CD8-positive, alpha-beta memory T cell (primary cell): ENCODE results near the gene DCHS2. TPM values are rescaled to one million over a fixed set of nuclear protein-coding genes. Genes with fewer than 3 reads are reported as not detected.

Experiments used
- CTCF ChIA-PET: fragments of 350-600 bp; sonication (Branson Sonifier 250); formaldehyde crosslinking; loops from one replicate; lab custom pipeline; 2021; ENCODE audit warnings: antibody characterized with exemption; lab: Charles Lee
- POLR2A ChIA-PET: fragments of 350-600 bp; sonication (Branson Sonifier 250); formaldehyde crosslinking; loops from one replicate; lab custom pipeline; 2021; ENCODE audit warnings: antibody characterized with exemption; lab: Charles Lee
- DNase-seq, 5 donors: peaks; one replicate each; pipeline versions ENCODE4 v3.0.0 to v3.0.0-alpha.2; 2020 to 2022; ENCODE audit warnings: mixed read lengths in 1 of 5
- H3K27ac ChIP-seq: one replicate; pipeline ENCODE4 v1.7.0; 2013; ENCODE audit warnings: low read depth, mild to moderate bottlenecking, low read length, moderate library complexity
- H3K27me3 ChIP-seq: 2 replicates; pipeline ENCODE4 v1.7.0; 2013; ENCODE audit warnings: low read length, mild to moderate bottlenecking; ENCODE audit not compliant: insufficient read depth, poor library complexity, severe bottlenecking
- H3K36me3 ChIP-seq: 2 replicates; pipeline ENCODE4 v1.7.0; 2013; ENCODE audit warnings: mild to moderate bottlenecking, low read length, moderate library complexity; ENCODE audit not compliant: insufficient read depth
- H3K4me1 ChIP-seq: 2 replicates; pipeline ENCODE4 v1.7.0; 2013; ENCODE audit warnings: mild to moderate bottlenecking, low read length, moderate library complexity; ENCODE audit not compliant: insufficient read depth
- H3K4me3 ChIP-seq: 2 replicates; pipeline ENCODE4 v1.7.0; 2013; ENCODE audit warnings: mild to moderate bottlenecking, low read length
- H3K9me3 ChIP-seq: 2 replicates; pipeline ENCODE4 v1.7.0; 2013; ENCODE audit warnings: mild to moderate bottlenecking, low read length
- H3K27ac Mint-ChIP-seq, 8 donors: one replicate each; pipeline ENCODE4 v1.8.0; 2020 to 2021; ENCODE audit warnings: mixed read lengths in 8 of 8, mild to moderate bottlenecking in 6 of 8, inconsistent platforms in 3 of 8, moderate library complexity in 3 of 8
- H3K27me3 Mint-ChIP-seq, 2 donors: one replicate each; pipeline ENCODE4 v1.8.0; 2020 to 2021; ENCODE audit warnings: mixed read lengths in 2 of 2, mild to moderate bottlenecking in 1 of 2, moderate library complexity in 1 of 2
- H3K36me3 Mint-ChIP-seq, 3 donors: one replicate each; pipeline ENCODE4 v1.8.0; 2020 to 2021; ENCODE audit warnings: mixed read lengths in 3 of 3, inconsistent platforms in 1 of 3, mild to moderate bottlenecking in 1 of 3
- H3K4me1 Mint-ChIP-seq, 3 donors: one replicate each; pipeline ENCODE4 v1.8.0; 2020 to 2021; ENCODE audit warnings: mixed read lengths in 3 of 3, inconsistent platforms in 1 of 3, mild to moderate bottlenecking in 1 of 3
- H3K4me3 Mint-ChIP-seq, 7 donors: one replicate each; pipeline ENCODE4 v1.8.0; 2020 to 2021; ENCODE audit warnings: mixed read lengths in 7 of 7, mild to moderate bottlenecking in 6 of 7, moderate library complexity in 4 of 7, inconsistent platforms in 2 of 7
- H3K9me3 Mint-ChIP-seq, 5 donors: one replicate each; pipeline ENCODE4 v1.8.0; 2020 to 2022; ENCODE audit warnings: mixed read lengths in 5 of 5, mild to moderate bottlenecking in 3 of 5, moderate library complexity in 2 of 5, inconsistent platforms in 1 of 5
- polyA plus RNA-seq: library from polyadenylated mRNA; unstranded; fragments of 300-500 nt; fragmentation: Illumina TruSeq; gene quantifications from one replicate; pipeline ENCODE4 v1.2.3, GENCODE V29; 2021
- total RNA-seq, 2 experiments: library from RNA; stranded (reverse); gene quantifications; one replicate each; pipeline ENCODE4 v1.2.3, GENCODE V29; 2021

The DCHS2 gene
- total and polyA plus RNA-seq, 3 experiments from 2014 or later: 0.09 TPM; not detected in 2

DNA sequence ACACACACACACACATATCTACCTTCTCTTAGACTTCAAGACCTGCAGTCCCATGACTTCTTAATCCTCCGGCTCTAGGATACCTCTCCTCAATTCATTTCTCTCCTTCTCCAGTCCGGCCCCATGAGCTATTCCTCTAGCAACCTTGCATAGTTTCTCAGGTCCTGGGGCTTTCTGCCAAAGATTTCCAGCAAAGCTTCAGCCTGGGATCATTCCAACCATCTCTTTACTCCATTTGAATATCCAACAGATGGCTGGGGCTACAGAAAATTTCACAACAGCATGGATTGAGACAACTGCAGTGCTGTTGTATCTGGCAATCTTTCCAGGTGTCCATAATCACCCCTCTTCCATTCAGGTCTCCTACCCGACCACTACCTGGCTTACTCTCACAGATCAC, 184.1 kb downstream of the DCHS2 start:
- no peaks in the 10 kb centered on the region for H3K36me3 ChIP-seq
- no peaks in the 10 kb centered on the region for H3K36me3 Mint-ChIP-seq
- H3K9me3 ChIP-seq: no peaks in the 10 kb centered on the region
- peaks cover 0 to 3% (median 0%) of the 10 kb centered on the region in 5 donors for H3K9me3 Mint-ChIP-seq
- H3K27me3 Mint-ChIP-seq: peaks cover 4 to 6% of the 10 kb centered on the region in 2 donors
- H3K4me1 ChIP-seq: no peaks in the 10 kb centered on the region
- H3K4me1 Mint-ChIP-seq: no peaks in the 10 kb centered on the region
- CTCF ChIA-PET: no interaction called here
- H3K27me3 ChIP-seq: no peaks in the 10 kb centered on the region
- H3K4me3 Mint-ChIP-seq: no peak overlapping the region
- H3K4me3 ChIP-seq: no peak overlapping the region
- no peak overlapping the region for H3K27ac ChIP-seq
- POLR2A ChIA-PET: no interaction called here
- no peak overlapping the region for H3K27ac Mint-ChIP-seq
- no peak for DNase-seq

GRCh38 chr4:154305616-154306015, 186.0 kb downstream of the DCHS2 start:
- Mint-ChIP-seq H3K4me1 (no peaks in the 10 kb centered on the region), H3K4me3 (no peak overlapping the region), H3K36me3 (no peaks in the 10 kb centered on the region), H3K9me3 (peaks cover 0 to 3% (median 0%) of the 10 kb centered on the region in 5 donors), H3K27me3 (peaks cover 0 to 5% of the 10 kb centered on the region in 2 donors), H3K27ac (no peak overlapping the region)
- Histone ChIP-seq H3K27ac (no peak overlapping the region), H3K27me3 (no peaks in the 10 kb centered on the region), H3K36me3 (no peaks in the 10 kb centered on the region), H3K4me3 (no peak overlapping the region), H3K4me1 (no peaks in the 10 kb centered on the region), H3K9me3 (no peaks in the 10 kb centered on the region)
- ChIA-PET POLR2A (no interaction called here), CTCF (no interaction called here)
- no peak for DNase-seq

- H3K36me3 ChIP-seq: no peaks in the 10 kb centered on the region
- H3K9me3 Mint-ChIP-seq: peaks cover 0 to 3% (median 0%) of the 10 kb centered on the region in 5 donors
- no peak overlapping the region for H3K4me3 ChIP-seq
- peaks cover 4 to 5% of the 10 kb centered on the region in 2 donors for H3K27me3 Mint-ChIP-seq
- H3K4me1 Mint-ChIP-seq: no peaks in the 10 kb centered on the region
- no peaks in the 10 kb centered on the region for H3K9me3 ChIP-seq
- ChIA-PET POLR2A (no interaction called here), CTCF (no interaction called here)
- H3K27ac ChIP-seq: no peak overlapping the region
- no peaks in the 10 kb centered on the region for H3K36me3 Mint-ChIP-seq
- H3K27ac Mint-ChIP-seq: no peak overlapping the region
- no peak for DNase-seq
- no peak overlapping the region for H3K4me3 Mint-ChIP-seq
- H3K4me1 ChIP-seq: no peaks in the 10 kb centered on the region
- H3K27me3 ChIP-seq: no peaks in the 10 kb centered on the region
Measured at GRCh38 chr4:154304679-154305078, 186.9 kb downstream of the DCHS2 start.

DNA sequence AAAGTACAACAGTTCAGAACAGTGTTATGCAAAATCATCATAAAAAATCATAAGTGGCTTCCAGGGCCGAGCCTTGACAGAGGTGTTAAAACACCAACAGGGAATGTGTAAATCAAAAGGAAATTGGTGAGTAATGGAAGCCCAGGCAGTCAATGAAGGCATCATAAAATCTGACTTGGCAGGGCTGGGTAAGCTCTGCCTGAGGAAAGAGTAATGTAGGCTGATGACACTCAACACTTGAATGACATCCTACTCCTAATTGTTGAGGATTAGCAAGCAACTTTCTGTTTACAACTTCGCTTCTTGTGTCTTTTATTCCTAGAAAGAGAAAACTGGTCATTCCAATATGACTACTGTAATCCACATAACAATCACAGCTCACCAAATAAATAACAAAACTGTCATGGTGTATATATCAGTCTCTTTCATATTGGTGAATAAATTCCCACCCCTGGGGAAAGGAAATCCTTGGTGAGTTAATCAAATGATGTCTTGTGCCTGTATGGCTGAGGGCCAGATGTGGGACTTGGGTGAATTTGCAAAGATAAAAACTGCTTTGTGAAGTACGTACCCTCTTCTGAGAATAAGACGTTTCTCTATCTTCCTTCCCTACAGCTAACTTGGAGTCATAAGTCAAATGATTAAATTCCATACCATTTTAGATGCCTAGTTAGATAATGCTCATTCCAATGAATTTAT, 196.8 kb downstream of the DCHS2 start:
- Histone ChIP-seq H3K27ac (no peak overlapping the region), H3K9me3 (no peaks in the 10 kb centered on the region), H3K27me3 (no peaks in the 10 kb centered on the region), H3K4me3 (no peak overlapping the region), H3K4me1 (no peaks in the 10 kb centered on the region), H3K36me3 (no peaks in the 10 kb centered on the region)
- H3K36me3 Mint-ChIP-seq: no peaks in the 10 kb centered on the region
- no peaks in the 10 kb centered on the region for H3K9me3 Mint-ChIP-seq
- ChIA-PET POLR2A (no interaction called here), CTCF (no interaction called here)
- H3K27me3 Mint-ChIP-seq: peaks cover under 1 to 2% of the 10 kb centered on the region in 2 donors
- no peak overlapping the region for H3K27ac Mint-ChIP-seq
- DNase-seq: no peak
- no peak overlapping the region for H3K4me3 Mint-ChIP-seq
- H3K4me1 Mint-ChIP-seq: no peaks in the 10 kb centered on the region

- Histone ChIP-seq H3K27ac (no peak overlapping the region), H3K9me3 (no peaks in the 10 kb centered on the region), H3K4me3 (no peak overlapping the region), H3K4me1 (no peaks in the 10 kb centered on the region), H3K27me3 (no peaks in the 10 kb centered on the region), H3K36me3 (no peaks in the 10 kb centered on the region)
- H3K27ac Mint-ChIP-seq: no peak overlapping the region
- no peak for DNase-seq
- H3K4me1 Mint-ChIP-seq: no peaks in the 10 kb centered on the region
- ChIA-PET POLR2A (no interaction called here), CTCF (no interaction called here)
- no peaks in the 10 kb centered on the region for H3K9me3 Mint-ChIP-seq
- no peaks in the 10 kb centered on the region for H3K36me3 Mint-ChIP-seq
- peaks cover 0 to 2% of the 10 kb centered on the region in 2 donors for H3K27me3 Mint-ChIP-seq
- no peak overlapping the region for H3K4me3 Mint-ChIP-seq
Measured at GRCh38 chr4:154293427-154293826, 198.2 kb downstream of the DCHS2 start.

DNA sequence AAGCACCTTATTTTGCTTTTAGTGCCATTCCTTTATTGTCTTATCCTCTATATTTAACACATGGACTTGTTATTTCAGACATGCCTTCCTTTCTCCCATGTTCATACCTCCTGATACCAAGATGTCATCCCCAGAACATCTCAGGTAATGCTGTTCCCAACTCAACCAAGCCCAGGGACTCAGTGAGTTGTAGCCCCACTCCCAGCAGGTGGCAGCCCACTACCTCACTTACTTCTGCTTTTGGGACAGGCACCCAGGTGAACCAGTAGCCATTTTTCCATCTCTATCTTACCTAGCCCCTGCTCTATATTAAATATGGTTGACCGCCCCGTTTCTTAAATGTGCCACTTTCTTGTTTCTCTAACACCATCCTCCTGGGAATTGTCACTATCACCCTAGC, 199.0 kb downstream of the DCHS2 start:
- no peak for DNase-seq
- ChIA-PET CTCF (no interaction called here), POLR2A (no interaction called here)
- no peaks in the 10 kb centered on the region for H3K4me1 Mint-ChIP-seq
- H3K4me3 Mint-ChIP-seq: no peak overlapping the region
- Histone ChIP-seq H3K4me1 (no peaks in the 10 kb centered on the region), H3K27ac (no peak overlapping the region), H3K27me3 (no peaks in the 10 kb centered on the region), H3K4me3 (no peak overlapping the region), H3K9me3 (no peaks in the 10 kb centered on the region), H3K36me3 (no peaks in the 10 kb centered on the region)
- H3K27me3 Mint-ChIP-seq: peaks cover 0 to 2% of the 10 kb centered on the region in 2 donors
- H3K9me3 Mint-ChIP-seq: peaks cover 0 to 2% (median 0%) of the 10 kb centered on the region in 5 donors
- no peaks in the 10 kb centered on the region for H3K36me3 Mint-ChIP-seq
- H3K27ac Mint-ChIP-seq: no peak overlapping the region

GRCh38 chr4:154277172-154277571, 214.4 kb downstream of the DCHS2 start:
- no peak overlapping the region for H3K27ac ChIP-seq
- H3K4me3 ChIP-seq: no peak overlapping the region
- POLR2A ChIA-PET: no interaction called here
- H3K9me3 Mint-ChIP-seq: peaks cover 3 to 8% (median 5%) of the 10 kb centered on the region in 5 donors
- peaks cover 0 to 7% of the 10 kb centered on the region in 2 donors for H3K27me3 Mint-ChIP-seq
- CTCF ChIA-PET: no interaction called here
- no peaks in the 10 kb centered on the region for H3K27me3 ChIP-seq
- no peaks in the 10 kb centered on the region for H3K36me3 Mint-ChIP-seq
- H3K36me3 ChIP-seq: no peaks in the 10 kb centered on the region
- H3K4me1 Mint-ChIP-seq: no peaks in the 10 kb centered on the region
- DNase-seq: no peak
- H3K4me3 Mint-ChIP-seq: no peak overlapping the region
- no peaks in the 10 kb centered on the region for H3K9me3 ChIP-seq
- H3K27ac Mint-ChIP-seq: no peak overlapping the region
- H3K4me1 ChIP-seq: no peaks in the 10 kb centered on the region

GRCh38 chr4:154276496-154276895, 215.1 kb downstream of the DCHS2 start:
- Histone ChIP-seq H3K4me3 (no peak overlapping the region), H3K36me3 (no peaks in the 10 kb centered on the region), H3K9me3 (no peaks in the 10 kb centered on the region), H3K27ac (no peak overlapping the region), H3K27me3 (no peaks in the 10 kb centered on the region), H3K4me1 (no peaks in the 10 kb centered on the region)
- Mint-ChIP-seq H3K27ac (no peak overlapping the region), H3K4me3 (no peak overlapping the region), H3K27me3 (peaks cover 0 to 7% of the 10 kb centered on the region in 2 donors), H3K9me3 (peaks cover 3 to 8% (median 5%) of the 10 kb centered on the region in 5 donors), H3K36me3 (no peaks in the 10 kb centered on the region), H3K4me1 (no peaks in the 10 kb centered on the region)
- ChIA-PET CTCF (no interaction called here), POLR2A (no interaction called here)
- no peak for DNase-seq
